HG03095 (cell line): ENCODE results near the gene HTR3A.

Source experiments
- ATAC-seq: cut with Tn5 transposase; IDR thresholded peaks from one replicate; pipeline ENCODE4 v1.9.1; 2021; ENCODE audit warnings: moderate library complexity; ENCODE audit not compliant: unreplicated experiment

HTR3A gene

DNA sequence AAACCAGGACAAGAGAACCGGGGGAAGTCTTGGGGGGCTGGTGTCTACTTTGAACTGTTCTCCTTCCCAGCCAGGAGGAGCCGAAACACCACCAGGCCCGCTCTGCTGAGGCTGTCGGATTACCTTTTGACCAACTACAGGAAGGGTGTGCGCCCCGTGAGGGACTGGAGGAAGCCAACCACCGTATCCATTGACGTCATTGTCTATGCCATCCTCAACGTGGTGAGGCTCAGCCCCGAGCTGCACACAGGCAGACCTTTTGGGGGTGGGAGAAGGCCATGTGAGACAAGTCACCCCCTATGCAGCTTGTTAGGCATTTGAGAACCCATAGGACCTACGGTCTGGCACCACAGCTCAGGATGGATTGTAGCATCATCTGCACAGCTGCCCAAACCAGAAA is 2.8 kb downstream of the HTR3A start:
- no peak for ATAC-seq

DNA sequence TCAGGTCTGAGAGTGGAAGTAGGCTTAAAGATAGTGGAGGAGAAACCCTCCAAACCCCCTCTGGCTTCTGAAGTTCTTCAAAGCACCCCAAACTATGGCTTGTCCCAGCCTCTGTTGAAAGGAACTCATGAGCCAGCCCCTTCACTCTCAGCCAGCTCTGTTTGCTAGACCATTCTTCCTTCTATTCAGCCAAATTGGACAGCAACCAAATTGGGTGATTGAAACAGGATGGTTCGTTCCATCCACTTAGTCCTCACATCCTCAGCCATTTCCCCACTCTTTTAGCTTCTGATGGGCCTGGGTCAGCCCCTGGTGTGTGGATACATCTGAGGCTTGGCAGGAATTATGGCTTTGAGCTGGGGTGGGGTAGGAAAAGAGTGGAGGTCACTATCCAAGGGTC is 4.5 kb downstream of the HTR3A start:
- no peak for ATAC-seq

DNA sequence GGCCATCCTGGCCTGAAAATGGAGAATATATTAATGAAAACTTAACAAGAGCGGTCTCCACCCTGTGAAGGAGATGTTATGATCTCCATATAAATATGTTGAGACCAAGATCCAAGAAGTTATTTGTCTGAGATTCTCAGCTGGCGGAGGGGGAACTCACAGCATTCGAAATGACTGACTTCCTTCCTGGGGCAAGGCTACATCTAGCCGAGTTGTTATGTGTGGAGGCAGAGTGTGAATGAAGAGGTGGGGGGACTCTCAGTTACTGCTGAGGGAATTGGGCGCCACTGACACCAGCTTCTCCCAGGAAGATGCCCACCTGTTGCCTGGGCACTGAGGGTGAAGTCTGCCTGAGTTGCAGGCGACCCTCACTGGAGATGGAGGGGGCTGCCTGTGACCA is 5.9 kb downstream of the HTR3A start:
- no peak for ATAC-seq

DNA sequence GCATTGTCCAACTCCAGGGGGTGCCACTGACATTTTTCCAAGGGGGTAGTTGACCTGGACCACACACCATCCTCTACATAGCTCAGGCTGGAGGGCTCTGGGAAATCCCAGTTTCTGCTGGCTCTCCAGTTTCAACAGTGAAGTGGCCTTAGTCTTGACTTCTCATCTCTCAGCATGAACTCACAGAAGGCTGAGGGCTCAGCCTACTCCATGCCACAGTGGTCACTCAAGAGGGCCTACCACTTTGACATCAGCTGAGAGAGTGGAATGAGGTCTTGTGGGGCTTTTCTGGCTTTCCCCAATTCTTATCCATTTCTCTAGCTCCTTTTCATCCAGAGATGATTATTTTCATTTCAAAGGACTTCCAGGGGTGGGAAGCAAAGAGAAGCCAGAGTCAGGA is 7.4 kb downstream of the HTR3A start:
- no peak for ATAC-seq

DNA sequence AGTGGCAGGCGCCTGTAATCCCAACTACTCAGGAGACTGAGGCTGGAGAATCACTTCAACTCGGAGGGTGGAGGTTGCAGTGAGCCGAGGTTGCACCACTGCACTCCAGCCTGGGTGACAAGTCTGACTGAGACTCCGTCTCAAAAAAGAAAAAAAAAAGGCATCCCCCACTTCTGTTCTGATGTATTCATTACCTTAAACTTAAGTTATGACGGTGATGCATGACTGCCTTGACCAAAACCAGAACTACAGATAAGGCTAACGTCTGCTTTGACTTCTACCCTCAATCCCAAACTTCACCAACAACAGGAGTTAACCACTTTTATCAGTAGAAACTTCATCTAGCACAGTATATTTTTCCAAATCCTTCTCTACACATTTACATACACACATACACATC is 9.9 kb downstream of the HTR3A start:
- ATAC-seq = no peak

DNA sequence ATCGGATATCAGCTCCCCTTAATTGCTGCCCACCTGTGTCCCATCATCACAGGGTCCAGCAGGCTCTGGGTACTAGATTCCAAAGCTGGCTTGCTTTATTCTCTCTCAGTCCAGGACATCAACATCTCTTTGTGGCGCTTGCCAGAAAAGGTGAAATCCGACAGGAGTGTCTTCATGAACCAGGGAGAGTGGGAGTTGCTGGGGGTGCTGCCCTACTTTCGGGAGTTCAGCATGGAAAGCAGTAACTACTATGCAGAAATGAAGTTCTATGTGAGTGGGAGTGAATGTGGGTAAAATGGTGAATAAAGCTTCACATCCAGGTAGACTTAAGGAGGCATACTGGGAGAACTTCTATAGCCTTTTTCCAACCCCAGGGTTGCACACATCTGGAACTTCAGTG is 11.0 kb downstream of the HTR3A start:
- no peak for ATAC-seq

DNA sequence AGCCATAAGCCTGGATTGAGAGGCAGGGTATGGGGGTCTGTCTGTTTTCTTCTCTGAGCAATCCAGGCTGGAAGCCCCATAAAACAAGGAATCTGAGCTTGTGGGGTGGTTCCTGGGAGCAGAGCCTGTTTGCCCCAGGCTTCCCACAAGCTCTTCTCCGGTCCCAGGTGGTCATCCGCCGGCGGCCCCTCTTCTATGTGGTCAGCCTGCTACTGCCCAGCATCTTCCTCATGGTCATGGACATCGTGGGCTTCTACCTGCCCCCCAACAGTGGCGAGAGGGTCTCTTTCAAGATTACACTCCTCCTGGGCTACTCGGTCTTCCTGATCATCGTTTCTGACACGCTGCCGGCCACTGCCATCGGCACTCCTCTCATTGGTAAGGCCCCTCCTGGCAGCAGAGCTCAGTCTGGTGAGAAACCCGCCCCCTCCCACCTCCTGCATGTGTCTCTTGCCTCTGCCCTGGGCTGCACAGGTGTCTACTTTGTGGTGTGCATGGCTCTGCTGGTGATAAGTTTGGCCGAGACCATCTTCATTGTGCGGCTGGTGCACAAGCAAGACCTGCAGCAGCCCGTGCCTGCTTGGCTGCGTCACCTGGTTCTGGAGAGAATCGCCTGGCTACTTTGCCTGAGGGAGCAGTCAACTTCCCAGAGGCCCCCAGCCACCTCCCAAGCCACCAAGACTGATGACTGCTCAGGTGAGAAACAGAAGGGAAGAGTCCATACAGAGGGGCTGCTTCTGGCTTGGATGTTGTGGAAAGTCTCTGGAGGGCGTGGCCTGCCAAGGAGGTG is 11.6 kb downstream of the HTR3A start:
- ATAC-seq = no peak

DNA sequence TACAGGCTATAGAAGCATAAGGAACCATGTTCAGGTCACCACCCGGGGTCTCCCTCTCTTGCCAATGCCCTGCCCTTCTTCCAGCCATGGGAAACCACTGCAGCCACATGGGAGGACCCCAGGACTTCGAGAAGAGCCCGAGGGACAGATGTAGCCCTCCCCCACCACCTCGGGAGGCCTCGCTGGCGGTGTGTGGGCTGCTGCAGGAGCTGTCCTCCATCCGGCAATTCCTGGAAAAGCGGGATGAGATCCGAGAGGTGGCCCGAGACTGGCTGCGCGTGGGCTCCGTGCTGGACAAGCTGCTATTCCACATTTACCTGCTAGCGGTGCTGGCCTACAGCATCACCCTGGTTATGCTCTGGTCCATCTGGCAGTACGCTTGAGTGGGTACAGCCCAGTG is 14.5 kb downstream of the HTR3A start:
- ATAC-seq = no peak

DNA sequence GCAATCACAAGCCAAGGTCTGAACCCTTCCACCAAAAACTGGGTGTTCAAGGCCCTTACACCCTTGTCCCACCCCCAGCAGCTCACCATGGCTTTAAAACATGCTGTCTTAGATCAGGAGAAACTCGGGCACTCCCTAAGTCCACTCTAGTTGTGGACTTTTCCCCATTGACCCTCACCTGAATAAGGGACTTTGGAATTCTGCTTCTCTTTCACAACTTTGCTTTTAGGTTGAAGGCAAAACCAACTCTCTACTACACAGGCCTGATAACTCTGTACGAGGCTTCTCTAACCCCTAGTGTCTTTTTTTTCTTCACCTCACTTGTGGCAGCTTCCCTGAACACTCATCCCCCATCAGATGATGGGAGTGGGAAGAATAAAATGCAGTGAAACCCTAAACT is 15.0 kb downstream of the HTR3A start:
- no peak for ATAC-seq

DNA sequence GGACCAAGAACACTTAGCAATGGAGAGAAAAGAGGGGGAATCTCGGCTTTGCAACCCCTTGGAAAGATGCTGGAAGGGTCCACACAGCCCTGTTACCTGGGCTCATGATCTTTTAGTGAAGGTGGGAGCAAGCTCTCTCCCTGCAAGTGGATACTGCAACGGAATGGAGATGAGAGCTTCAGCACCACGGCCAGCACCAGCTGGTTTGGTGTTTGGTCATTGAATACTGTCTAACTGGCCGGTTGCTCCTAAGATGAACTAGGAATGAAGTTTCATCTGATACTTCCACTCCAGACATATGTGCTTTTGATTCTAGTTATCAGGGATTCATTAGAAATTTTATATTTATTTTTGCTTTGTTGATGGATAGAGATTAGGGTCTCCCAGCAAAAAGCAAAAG is 16.3 kb downstream of the HTR3A start:
- ATAC-seq = no peak

DNA sequence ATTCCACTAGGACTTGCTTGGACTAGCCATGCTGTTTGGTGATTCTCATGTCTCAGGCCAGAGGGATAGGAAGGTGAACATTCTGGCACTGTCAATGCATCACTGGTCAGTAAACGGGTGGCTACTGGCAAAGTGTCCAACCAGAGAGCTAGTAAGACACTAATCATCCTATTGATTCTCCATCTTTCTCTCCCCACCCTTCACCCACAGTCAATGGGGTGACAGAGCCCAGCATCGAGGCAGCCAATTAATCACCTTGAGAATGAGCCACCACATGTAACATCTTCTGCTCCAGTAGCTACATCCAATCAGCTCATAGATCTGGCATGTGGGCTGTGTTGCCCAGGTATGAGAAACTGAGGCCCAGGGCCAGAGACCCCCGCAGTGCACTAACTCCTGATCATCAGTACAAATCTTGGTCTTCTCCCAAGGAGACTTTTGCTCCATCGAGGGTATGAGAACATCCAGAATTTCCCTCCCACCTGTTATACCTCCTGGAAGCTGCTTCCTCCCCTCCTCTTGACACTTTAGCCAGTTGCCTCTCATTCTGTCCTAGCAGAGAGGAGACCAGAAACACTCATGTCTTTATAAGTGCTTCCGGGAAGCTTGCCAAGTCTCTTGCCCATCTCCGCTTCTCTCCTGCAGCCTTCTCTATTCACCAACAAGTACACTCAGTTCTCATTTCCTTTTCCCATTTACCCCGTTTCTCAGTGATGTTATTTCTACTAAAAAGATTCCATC is 17.0 kb downstream of the HTR3A start:
- no peak for ATAC-seq

DNA sequence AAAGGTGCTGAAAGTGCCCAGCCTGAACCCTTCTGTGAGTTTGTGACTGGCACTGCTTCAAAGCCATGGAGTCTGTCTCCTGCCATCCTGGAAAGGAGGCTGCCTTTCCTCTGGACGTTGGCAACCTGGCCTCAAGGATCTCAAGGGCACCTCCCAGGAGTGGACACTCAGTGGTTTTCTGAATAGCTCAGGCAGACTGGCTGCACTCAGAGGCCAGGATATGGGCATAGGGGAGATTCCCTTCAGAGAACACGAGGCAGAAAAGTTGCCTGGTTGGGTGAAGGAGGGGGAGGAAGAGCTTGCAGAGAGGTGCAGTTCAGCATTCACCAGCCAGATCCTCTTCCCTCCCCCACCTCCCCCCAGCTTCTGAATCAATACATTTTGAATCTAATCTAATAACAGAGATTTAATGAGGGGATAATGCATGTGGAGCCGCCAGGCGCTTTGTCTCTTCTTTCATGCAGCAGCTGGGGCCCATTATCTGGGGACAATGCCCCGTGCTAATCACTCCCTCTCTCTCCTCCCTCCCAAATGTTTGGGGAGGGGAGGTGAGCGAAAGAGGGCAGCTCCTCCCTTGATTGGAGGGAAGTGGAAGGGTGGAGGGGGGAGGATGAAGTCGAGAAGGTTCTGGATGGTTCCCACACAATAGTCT is 17.7 kb downstream of the HTR3A start:
- ATAC-seq = no peak

DNA sequence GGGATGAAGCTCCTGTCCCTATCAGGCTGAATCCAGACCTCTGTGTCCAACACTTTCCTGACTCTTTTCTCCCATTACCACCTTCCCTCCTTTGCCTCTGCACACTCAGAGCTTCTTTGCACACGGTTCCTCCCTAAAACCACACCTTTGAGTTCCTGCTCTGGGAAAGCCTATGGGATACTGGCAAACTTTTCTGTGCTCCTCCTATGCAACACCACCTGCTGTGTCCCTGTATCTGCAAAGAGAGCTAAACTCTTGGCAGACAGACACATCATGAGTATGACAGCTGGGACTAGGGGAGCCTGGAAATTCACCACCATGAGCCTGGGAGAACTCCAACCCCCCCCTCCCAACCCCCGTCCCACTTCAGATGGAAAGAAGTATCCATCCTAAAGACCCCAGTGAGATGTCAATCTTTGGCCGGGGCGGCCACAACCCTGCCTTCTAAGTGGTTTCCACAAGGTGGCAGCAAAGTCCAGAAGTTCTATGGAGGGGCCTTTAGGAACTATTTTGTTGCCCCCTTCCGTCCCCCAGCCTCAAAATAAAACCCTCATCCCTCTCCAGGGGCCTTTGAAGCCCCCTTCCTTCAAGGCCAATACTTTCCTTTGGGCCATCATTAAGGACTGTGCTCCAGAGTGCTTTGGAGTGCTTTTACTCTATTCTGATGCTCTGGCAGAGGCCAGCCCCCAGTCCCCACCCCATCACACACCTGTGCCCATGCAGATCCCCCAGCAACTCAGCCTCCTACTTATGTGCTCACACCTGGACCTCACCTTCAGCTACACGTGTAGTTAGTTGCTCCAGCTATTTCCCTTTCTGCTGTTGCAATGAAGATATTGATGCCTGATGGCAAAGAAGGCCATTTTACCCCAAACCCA is 19.4 kb downstream of the HTR3A start:
- ATAC-seq = no peak

DNA sequence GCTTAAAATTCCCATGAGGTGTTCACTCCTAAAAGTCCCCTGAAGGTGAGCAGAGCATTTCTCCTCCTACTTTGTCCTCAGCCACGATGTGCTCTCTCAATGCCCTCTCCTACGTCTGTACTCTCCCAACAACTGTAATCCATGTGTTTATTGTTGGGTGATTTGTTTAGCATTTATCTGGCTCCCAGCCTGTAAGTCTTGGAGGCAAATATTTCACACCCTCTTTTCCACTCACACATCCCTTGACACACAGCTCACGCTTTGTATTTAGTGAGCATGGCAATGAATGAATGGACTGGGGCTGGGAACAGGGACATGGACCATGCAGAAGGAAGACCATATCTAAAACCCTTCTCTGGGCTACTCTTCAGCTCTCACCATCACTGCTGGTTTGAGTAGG is 22.6 kb downstream of the HTR3A start:
- no peak for ATAC-seq

DNA sequence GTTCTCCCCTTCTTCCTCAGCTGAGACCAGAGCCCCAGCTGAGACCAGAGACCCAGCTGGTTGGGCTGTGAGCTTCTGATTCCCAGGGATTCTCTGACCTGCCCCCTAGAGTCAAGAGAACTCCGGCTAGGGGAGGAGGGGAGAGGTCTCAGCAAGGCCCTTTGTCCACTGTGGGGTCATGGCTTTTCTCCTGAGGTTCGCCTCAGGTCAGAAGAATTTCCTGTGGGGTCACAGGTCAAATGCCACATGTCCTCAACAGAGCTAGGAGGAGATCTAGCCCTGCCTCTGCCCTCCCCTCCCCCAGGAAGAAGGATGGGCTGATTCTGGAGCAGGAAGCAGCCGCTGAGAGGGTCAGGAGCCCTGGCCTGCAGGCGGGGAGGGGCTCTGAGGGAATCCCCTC is 23.7 kb downstream of the HTR3A start:
- ATAC-seq = no peak

DNA sequence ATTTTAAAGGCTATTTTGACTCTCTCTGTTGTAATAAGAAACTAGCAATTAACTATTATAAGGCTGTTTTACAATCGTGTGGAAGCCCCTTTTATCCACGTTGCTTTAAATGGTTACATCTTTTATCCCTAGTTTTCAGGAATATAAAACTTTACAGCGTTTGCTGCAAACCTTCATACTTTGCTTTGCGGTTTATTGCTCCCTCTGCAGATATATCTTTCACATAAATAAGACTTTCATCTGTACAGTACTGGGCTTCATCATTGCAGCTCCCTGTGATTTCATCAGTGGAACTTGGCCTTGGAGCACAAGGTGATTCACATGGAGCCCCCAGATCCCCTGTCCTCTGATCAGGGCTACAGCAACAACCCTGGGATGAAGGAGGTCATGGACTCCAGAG is 25.6 kb downstream of the HTR3A start:
- ATAC-seq = no peak

DNA sequence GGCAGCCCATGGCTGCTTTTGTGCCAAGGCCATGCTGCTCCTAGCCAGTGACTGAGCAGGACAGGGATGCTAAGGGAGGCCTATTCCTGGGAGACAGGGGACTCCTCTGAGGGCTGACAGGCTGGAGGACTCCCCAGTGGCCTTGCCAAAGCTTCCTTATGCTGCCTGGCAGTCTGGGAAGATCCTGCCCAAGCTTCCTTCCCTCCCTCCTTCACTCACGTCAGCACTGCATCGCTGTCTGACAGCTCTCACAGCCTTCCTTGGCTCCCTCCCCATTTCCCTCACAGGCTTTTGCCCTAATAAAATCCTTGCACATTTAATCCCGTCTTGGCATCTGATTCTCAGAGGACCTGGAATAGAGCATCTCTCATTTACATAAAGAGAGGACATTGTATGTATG is 26.5 kb downstream of the HTR3A start:
- no peak for ATAC-seq

DNA sequence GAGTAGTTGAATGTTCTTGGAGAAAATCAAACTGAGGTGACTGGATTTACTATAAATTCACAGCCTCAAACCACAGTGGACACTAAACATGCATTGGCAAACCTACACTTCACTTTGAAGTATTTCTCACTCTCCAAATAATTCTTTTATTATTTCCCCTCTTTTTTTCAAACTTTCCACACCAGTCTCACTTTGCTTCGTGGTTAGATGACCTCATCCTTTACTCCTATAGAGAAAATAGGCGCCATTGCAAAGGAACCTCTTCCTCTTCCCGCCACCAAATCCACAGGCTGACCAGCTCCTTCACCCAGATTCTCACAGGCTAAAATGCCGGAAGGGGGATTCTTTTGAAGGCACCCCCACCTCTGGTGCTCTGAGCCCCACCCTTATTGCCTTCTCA is 33.4 kb downstream of the HTR3A start:
- ATAC-seq = no peak

DNA sequence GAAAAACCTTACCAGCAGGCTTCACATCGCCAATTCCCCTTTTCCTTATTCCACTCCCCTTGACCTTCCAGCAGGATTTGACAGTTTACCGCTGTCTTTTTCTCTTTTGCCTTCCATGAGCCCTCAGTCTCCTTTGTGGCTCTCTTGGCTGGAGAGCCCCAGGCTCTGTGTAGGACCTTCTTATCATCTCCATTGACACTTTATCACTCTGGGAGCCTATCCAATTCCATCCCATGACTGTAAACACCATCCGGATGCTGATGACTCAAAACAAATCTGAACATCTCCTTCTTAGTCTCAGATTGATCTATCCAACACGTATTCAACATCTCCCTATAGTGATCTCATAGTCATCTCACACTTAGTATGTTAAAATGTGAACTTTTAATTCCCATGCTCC is 36.0 kb downstream of the HTR3A start:
- ATAC-seq = no peak

DNA sequence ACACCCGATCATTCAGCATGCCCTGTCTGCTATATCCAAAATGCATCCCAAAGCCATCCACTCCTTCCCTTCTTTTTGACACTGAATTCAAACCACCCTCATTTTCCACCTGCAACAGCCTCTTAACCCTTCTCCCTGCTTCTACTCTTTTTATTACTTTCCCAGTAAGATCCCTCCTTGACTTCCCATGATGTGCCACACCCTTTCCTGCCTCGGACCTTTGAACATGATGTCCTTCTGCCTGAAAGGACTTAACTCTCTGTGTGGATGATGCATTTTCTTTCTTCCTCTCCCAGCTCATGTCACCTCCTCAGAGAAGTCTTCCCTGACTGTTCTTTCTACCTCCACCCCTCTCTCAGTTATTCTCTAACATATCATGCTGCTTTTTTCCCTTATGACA is 36.5 kb downstream of the HTR3A start:
- ATAC-seq = no peak

DNA sequence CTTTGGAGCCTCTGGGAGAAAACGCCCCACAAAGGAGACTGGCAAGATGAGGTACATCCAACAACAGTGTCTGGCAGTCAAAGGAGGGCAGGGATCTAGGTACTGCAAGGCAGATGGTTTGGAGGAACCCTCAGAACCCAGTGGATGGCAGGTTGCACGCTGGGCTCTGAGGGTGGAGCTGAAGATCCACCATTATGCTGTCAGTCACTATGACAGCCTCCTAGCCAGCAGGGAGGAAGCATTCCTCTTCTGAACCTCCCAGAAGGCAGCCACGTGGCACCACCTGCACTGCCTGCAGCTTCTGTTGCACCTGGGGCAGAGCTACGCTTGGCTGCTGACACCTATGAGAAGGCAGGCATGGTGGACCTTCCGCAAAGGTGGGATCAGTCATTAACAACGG is 40.2 kb downstream of the HTR3A start:
- no peak for ATAC-seq
